GM13977 (cell line): Measurements from ENCODE around the gene OSBPL3.

ENCODE experiments used
- DNase-seq: peaks from one replicate; pipeline ENCODE4 v3.0.0; 2012; ENCODE audit warnings: low spot score
- CTCF ChIP-seq: IDR thresholded peaks from 2 replicates; pipeline ENCODE4 v1.5.1; 2012; ENCODE audit warnings: mild to moderate bottlenecking, control low read depth; ENCODE audit not compliant: insufficient read depth; ENCODE audit errors: extremely low read depth, missing control alignments
- in situ Hi-C: fragments of 300-500 bp; cut with MboI; formaldehyde crosslinking; loops from one replicate; pipeline ENCODE4 v1.12.0; 2022; ENCODE audit warnings: low sequenced_read_pairs, low pct_unique_long_range_greater_than_20kb, mixed read lengths, inconsistent platforms; ENCODE audit not compliant: unreplicated experiment

Gene OSBPL3

GRCh38 chr7:24843821-24844434, 136.1 kb downstream of the OSBPL3 start:
- no peak for TF ChIP-seq CTCF
- in situ Hi-C loops: no loop called here
- no peak for DNase-seq

- peak; percentile 20 for DNase-seq
- TF ChIP-seq CTCF: no peak
- in situ Hi-C loops: no loop called here
Observed at GRCh38 chr7:24842449-24843241, 137.3 kb downstream of the OSBPL3 start.

- in situ Hi-C loops: no loop called here
- TF ChIP-seq CTCF: no peak
- no peak for DNase-seq
Observed at GRCh38 chr7:24842029-24842428, 137.9 kb downstream of the OSBPL3 start.

GRCh38 chr7:24840563-24840962, 139.4 kb downstream of the OSBPL3 start:
- no peak for TF ChIP-seq CTCF
- in situ Hi-C loops: no loop called here
- no peak for DNase-seq

- DNase-seq: peak; percentile 22
- in situ Hi-C loops: loop anchor here (10.0 kb wide), 1 partner anchor 149 kb away; the partner anchor contains the start of gene OSBPL3
- no peak for TF ChIP-seq CTCF
Observed at GRCh38 chr7:24836084-24836483, 143.9 kb downstream of the OSBPL3 start.

GRCh38 chr7:24835643-24836042, 144.3 kb downstream of the OSBPL3 start:
- in situ Hi-C loops: loop anchor here (10.0 kb wide), 1 partner anchor 149 kb away; the partner anchor contains the start of gene OSBPL3
- DNase-seq: no peak
- no peak for TF ChIP-seq CTCF
